ENCODE measurements around the gene OCA2.

Gene OCA2

GRCh38 chr15:28078191-28078719 lies 20.9 kb downstream of the OCA2 start:
- ATAC-seq, result no peak

DNA sequence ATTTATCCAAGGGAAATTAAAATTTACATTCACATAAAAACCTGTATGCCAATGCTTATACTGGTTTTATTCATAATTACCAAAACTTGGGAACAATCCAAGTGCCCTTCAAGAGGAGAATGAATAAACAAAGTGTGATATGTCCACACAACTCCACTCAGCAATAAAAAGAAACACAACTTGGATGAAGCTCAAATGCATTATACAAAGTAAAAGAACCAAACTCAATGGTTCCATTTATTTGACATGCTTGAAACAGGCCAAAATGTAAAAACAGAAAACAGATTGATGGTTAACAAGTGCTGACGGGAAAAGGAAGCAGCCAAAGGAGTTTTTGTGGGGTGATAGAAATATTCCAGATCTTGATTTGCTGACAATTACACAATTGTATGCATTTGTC lies 23.5 kb downstream of the OCA2 start:
- ATAC-seq, result no peak

- ATAC-seq, result no peak
These were observed 30.2 kb downstream of the OCA2 start for GRCh38 chr15:28068930-28069329.

DNA sequence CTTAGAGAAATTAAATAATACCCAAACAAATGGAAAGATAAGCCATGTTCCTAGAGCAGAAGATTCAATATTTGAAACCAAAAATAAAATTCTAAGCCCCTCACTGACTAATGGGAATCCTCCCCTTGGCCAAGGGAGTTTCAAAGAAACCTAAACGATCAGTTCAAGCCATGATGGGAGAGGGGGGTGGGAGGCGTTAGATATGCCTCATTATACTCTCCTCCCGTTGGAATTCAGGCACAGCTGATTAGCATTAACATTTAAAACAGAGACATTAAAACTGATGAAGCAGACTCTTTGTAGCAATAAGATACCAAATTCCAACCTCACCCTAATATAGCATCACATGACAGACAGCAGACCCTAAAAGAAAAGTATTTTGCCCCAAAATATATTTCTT lies 32.9 kb downstream of the OCA2 start:
- ATAC-seq, result no peak

DNA sequence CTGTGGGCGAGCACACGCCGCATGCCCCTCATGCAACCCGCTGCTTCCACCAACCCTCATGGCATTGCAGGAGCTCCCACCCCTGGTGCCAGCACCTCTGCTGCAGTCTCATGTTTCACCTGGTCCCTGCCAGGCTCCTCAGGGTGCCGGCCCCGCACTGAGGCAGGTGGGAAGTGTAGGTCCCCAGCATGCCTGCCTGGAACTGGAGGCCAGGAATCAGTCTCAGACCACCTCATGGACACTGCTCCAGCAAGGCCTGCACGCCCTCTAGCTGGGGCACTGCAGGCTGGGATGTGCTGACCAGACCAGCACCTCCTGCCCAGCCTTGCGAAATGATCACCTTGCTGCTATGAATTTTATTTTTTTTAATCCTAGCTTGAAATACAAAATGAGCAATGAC lies 39.1 kb downstream of the OCA2 start:
- ATAC-seq, result no peak

GRCh38 chr15:28058082-28058481 lies 41.0 kb downstream of the OCA2 start:
- no peak for ATAC-seq

DNA sequence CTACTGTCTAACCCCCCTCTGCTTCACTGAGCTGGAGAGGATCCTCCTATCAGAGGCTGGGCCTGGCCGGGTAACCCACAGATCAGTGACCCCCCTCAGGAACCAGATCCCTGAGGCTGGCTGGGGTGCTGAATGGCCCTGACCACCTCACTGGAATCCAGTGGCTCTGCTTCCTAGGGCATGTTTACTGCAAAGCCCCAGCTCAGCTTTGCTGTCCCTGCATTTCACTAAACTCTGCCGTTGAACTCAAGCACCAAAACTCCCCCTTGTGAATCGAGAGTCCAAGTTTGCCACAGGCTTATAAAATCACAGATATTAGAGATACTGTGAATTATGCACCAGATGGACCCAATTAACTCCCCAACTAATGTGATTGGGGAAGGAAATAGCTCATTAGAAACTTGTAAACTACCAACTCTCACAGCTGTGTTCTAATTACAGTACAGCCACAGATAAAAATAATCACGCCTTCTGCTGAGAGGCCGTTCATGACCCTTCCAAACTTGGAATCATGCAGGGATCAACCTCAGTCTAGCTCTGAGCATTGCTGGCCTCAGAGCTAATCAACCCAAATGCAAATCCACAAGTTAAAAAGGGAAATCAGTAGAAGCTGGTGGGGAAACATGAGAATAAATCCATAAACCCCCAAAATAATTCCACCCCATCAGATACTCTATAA lies 47.0 kb downstream of the OCA2 start:
- no peak for ATAC-seq

DNA sequence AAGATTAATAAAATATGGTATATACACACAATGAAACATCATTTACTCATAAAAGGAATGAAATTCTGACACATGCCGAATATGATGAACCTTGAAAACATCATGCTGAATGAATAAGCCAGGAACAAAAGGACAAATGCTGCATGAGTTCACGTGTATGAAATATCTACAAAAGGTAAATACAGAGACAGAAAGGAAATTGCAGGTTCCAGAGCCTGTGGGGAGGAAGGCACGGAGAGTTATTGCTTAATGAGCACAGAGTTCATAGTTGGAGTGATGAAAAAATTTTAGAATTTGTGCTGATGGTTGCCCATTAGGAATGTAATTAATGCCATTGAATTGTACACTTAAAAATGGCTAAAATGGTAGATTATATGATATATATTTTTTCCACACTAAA lies 49.5 kb downstream of the OCA2 start:
- no peak for ATAC-seq

- no peak for ATAC-seq
These were observed 51.8 kb downstream of the OCA2 start for GRCh38 chr15:28047277-28047676.

GRCh38 chr15:28044121-28044672 lies 54.9 kb downstream of the OCA2 start:
- ATAC-seq, result no peak

DNA sequence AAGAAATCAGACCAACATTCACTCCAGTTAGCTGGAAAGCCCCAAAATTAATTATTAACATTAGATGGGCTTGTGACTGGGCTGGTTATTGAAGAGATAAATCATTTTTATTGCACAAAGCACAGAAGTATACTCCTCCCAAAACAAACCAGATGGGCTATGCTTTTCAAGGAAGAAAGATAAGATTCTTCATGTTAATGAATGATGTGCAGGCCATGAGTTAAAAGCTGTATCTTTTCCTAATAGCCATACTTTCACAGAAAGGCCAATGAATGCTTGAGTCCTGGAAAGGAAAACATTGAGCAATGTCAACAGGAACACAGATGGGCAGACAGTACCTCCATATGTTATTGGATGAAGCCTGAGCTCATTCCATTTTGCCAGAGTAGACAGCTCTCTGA lies 55.4 kb downstream of the OCA2 start:
- no peak for ATAC-seq

DNA sequence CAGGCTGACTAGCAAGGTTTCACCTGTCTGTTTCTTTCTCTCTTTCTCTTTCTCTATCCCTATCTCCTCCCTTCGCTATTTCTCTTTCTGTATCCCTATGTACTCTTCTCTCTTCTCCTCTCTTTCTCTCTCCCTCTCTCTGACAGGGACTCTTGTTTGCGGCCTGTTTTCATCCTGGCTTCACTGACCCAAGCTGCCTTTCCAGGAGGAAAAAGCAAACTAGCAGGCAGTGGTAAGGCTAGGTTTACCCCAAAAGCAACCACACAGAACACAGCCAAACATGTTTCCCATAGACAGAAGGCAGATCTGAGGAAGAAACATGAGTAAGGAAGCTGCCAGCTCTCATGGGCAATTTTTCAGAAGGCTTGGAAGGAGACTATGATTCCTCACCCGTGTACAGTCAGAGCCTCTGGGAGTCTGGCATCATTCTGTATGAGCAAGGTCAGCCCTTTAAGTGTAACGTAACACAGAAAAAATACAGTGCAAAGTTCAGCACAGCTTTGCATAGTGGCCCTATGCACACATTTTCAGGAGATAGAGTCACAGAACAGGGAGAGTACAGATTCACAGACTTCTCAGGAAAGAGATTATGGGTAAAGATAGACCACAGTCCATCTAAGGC lies 61.0 kb downstream of the OCA2 start:
- no peak for ATAC-seq

- ATAC-seq, result no peak
These were observed 65.7 kb downstream of the OCA2 start for GRCh38 chr15:28033443-28033842.

- no peak for ATAC-seq
These were observed 68.3 kb downstream of the OCA2 start for GRCh38 chr15:28030801-28031200.

DNA sequence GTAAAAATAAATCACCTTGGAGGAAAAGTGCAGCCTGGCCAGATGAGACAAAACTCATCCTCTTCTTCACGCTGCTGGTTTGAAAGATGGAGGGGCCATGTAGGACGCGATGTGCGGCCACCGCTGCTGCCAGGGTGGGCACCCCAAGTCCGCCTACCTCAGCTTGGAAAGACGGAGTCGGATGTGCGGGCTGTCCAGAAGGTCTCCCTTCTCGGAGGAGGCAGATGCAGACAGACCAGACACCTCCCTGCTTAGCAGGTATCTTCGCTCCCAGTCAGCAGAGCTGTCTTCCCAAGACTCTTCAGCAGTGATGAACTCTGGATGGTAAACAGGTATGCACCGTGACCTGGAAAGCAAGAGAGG lies 71.4 kb downstream of the OCA2 start:
- ATAC-seq, result no peak

DNA sequence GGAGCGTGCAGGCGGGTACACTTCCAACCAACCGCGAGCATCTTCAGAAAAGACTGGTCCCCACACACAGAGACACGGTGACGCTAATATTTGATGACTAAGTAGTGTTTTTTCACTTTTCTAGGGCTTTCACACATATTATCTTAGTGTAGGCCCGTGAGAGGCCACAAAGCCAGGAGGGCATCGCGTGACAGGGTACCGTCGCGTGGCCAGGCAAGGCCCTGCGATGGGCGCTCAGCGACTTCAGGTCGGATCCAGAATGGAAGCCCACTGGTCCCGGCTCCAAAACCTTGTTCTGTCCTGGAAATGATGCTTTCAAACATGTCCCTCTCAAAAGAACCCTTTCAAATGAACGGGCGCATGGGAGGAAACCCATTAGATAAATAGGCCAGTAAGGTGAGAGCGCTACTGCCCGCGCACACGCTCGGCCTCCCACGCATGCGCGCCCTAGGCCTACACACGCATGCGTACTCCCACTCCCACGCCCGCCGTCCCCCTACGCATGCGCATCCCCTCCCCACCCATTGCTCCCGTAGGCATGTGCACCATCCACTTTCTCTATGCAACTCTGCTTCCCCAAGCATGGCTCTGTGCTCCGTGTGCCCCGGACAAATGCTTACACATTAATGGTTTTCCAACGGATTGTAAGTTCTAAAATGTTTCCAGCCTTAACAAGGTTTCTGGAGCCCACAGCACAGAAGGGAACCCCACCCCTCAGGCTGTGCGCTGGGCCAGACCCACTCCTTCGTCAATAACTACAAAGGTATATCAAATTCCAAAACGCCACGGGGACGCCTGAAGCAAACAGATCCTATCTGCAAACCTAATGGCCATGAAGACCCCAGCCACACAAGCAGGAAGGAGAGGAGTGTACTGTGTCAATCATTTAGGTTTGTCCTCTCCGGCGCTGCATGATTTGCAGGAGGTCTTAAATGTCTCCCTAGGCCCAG lies 72.1 kb downstream of the OCA2 start:
- ATAC-seq, result no peak

DNA sequence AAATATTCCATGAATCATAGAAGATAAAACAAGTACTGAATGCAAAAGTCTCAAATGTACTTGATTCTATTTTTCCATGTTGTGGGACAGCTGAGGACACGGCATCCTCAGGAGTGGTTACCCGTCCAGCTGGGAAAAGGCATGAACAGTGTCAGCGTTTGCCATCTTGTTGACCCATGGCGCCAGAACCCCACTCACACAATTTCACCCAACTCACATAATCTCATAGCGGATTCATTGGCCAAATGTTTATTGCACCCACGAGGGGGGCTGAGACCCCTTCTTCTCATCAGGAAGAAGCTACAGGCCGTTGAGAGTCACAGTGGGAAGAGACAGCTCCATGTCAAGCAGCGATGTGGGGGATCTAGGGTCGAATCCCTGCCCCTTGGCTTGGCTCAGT lies 72.9 kb downstream of the OCA2 start:
- ATAC-seq, result no peak

DNA sequence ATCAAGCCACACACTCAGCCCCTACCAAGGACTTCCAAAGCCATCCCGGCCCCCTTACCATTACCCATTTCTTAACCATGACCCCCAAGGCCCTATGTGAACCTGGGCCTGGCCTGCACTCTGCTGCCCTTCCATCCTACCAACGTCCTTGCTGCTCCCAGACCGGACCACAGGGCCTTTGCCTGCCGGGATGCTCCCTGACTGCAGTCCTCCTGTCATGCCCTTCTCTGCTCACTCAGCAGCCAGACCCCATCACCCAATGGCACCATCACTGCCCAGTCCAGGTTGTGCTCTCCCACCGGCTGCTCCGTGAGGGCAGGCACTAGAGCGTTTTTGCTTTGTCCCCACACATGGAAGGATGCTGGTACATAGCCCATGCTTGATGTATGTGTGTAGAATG lies 73.7 kb downstream of the OCA2 start:
- ATAC-seq, result no peak

- no peak for ATAC-seq
These were observed 74.2 kb downstream of the OCA2 start for GRCh38 chr15:28024889-28025250.

DNA sequence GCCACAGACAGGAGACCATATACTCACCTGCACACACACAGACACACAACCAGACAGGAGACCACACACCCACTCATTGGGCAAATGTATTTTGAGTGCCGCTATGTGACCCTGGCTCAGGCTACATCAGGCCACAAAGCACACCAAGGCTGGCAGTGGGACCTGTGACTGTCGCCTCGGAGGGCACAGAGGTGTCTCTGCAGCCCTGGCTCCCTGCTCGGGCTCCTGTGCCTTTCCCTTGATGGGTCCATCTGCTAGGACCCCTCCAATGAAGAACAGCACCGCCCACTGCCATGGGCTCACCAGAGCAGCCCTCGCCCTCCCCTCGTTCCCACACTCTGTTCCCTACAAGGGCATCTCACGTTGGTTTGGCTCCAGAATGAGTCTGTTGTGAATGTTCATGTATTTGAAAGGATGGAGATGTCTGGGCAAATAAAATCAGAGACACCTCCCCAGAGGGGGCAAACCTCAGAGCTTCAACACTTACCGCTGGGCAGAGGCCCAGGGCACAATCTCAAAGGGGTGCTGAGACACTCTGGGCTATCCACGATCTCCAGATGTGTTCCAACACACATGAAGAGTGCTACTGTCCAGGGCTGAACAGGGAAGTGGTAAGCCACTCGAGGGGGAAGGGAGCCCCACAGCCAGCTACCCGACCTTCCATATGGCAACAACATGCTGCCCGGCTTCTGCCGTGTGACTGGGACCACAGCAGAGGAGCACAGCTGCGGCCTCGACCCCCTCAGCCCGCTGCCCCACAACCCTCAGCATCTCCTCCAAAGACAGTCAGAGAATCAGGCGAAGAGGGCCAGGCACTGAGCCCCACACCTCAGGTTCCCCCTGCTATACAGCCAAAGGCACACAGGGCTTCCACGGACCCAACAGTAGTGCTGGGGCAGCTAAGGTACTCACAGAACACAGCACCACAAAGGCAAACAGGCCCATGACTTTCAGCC lies 74.9 kb downstream of the OCA2 start:
- peak in 1 of 2 donors; percentile 20 for ATAC-seq

- no peak for ATAC-seq
These were observed 75.7 kb downstream of the OCA2 start for GRCh38 chr15:28023422-28023821.

DNA sequence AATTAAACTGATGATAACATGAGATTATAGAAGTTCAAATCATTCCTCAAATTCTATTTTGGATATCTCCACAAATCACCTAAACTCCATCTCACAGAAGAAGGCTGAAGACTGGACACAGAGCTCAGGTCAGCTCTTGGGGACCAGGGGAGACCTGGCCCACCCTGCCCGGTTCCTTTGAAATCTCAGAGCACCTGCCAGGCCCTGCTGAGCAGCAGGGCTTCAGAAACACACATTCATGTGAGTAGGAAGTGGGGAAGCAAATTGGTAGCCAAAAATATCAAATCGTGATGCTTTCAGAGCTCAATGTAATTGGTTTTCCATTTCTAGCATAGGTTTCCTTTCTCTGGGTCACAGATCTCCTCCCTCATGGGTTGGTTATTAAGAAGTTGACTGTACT lies 76.2 kb downstream of the OCA2 start:
- no peak for ATAC-seq

Data from activated CD4-positive, CD25-positive, alpha-beta regulatory T cell treated with anti-CD3 and anti-CD28 coated beads, Interleukin-2, amount 50 U/mL, for 24 hours (primary cell).